GM23338 (cell line): ENCODE data around the gene DMBX1.

Source experiments
- CREB1 ChIP-seq: fragments of 250-450 bp; sonication (Bioruptor Pico); IDR thresholded peaks from 2 replicates; pipeline ENCODE4 v1.5.0; 2020; ENCODE audit warnings: low read depth, mild to moderate bottlenecking, moderate library complexity
- CTCF ChIP-seq, 2 experiments: fragments of 200-600 bp in 1 of 2; sonication (generic) in 1 of 2; conservative IDR thresholded peaks; 2 replicates each; pipeline versions ENCODE4 v1.5.1 to v1.6.1; 2016 to 2017; ENCODE audit warnings: antibody characterized with exemption in 2 of 2, low read depth in 2 of 2, mild to moderate bottlenecking in 2 of 2, moderate library complexity in 1 of 2
- ETS1 ChIP-seq: IDR thresholded peaks from 2 replicates; pipeline ENCODE4 v1.6.1; 2016; ENCODE audit warnings: antibody characterized with exemption
- EZH2 ChIP-seq: fragments of 200-600 bp; sonication (generic); IDR thresholded peaks from one replicate; pipeline ENCODE4 v1.8.0; 2017; ENCODE audit warnings: antibody characterized with exemption, mild to moderate bottlenecking, low read depth; ENCODE audit not compliant: unreplicated experiment
- EZH2phosphoT487 ChIP-seq: fragments of 200-600 bp; sonication (generic); IDR thresholded peaks from one replicate; pipeline ENCODE4 v1.8.1; 2018; ENCODE audit warnings: antibody characterized with exemption; ENCODE audit not compliant: unreplicated experiment
- JUNB ChIP-seq: IDR thresholded peaks from one replicate; pipeline ENCODE4 v1.6.1; 2016; ENCODE audit warnings: antibody characterized with exemption; ENCODE audit not compliant: unreplicated experiment
- NANOG ChIP-seq: IDR thresholded peaks from 2 replicates; pipeline ENCODE4 v1.6.1; 2016; ENCODE audit warnings: antibody characterized with exemption, borderline replicate concordance
- POLR2AphosphoS5 ChIP-seq: IDR thresholded peaks from 2 replicates; pipeline ENCODE4 v1.6.1; 2016; ENCODE audit warnings: antibody characterized with exemption, low read depth
- REST ChIP-seq: IDR thresholded peaks from one replicate; pipeline ENCODE4 v1.6.1; 2018; ENCODE audit warnings: antibody characterized with exemption; ENCODE audit not compliant: unreplicated experiment
- STAT1 ChIP-seq: IDR thresholded peaks from one replicate; pipeline ENCODE4 v1.6.1; 2016; ENCODE audit warnings: antibody characterized with exemption; ENCODE audit not compliant: unreplicated experiment
- ZNF114 ChIP-seq: fragments of 250-450 bp; sonication (Bioruptor Pico); IDR thresholded peaks from 2 replicates; pipeline ENCODE4 v1.5.0; 2020; ENCODE audit warnings: mild to moderate bottlenecking, moderate library complexity
- ZNF331 ChIP-seq: fragments of 250-450 bp; sonication (Bioruptor Pico); IDR thresholded peaks from 2 replicates; pipeline ENCODE4 v1.5.0; 2020; ENCODE audit warnings: low read depth, mild to moderate bottlenecking, moderate library complexity
- ZNF462 ChIP-seq: fragments of 250-450 bp; sonication (Bioruptor Pico); IDR thresholded peaks from 2 replicates; pipeline ENCODE4 v1.5.0; 2020; ENCODE audit warnings: mild to moderate bottlenecking, moderate library complexity

GRCh38 chr1:46506470-46507219, 17.0 kb downstream of the DMBX1 start:
- TF ChIP-seq JUNB (no peak), CTCF (conservative IDR thresholded peaks at IDR 0.05; ENCODE audit: low read depth in 2 of 2) (no peak), POLR2AphosphoS5 (no peak), REST (no peak), ZNF331 (CRISPR knock-in tag) (no peak), EZH2 (no peak), EZH2phosphoT487 (no peak), ETS1 (no peak), CREB1 (CRISPR knock-in tag) (no peak), ZNF462 (CRISPR knock-in tag) (no peak), ZNF114 (no peak), STAT1 (no peak), NANOG (no peak)
